ENCODE measurements around the gene CELSR1.

GRCh38 chr22:46387748-46388147, 149.7 kb downstream of the CELSR1 start:
- TF ChIP-seq, protein P1, sequence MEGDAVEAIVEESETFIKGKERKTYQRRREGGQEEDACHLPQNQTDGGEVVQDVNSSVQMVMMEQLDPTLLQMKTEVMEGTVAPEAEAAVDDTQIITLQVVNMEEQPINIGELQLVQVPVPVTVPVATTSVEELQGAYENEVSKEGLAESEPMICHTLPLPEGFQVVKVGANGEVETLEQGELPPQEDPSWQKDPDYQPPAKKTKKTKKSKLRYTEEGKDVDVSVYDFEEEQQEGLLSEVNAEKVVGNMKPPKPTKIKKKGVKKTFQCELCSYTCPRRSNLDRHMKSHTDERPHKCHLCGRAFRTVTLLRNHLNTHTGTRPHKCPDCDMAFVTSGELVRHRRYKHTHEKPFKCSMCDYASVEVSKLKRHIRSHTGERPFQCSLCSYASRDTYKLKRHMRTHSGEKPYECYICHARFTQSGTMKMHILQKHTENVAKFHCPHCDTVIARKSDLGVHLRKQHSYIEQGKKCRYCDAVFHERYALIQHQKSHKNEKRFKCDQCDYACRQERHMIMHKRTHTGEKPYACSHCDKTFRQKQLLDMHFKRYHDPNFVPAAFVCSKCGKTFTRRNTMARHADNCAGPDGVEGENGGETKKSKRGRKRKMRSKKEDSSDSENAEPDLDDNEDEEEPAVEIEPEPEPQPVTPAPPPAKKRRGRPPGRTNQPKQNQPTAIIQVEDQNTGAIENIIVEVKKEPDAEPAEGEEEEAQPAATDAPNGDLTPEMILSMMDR (IDR thresholded peaks at IDR 0.05; ENCODE audit: low read depth, low read length, poor library complexity, severe bottlenecking): no peak
- no peak for TF ChIP-seq EZH2phosphoT487 (IDR thresholded peaks at IDR 0.05; ENCODE audit: borderline replicate concordance, low read length)

Measured in DOHH2 (cell line).